CD1c-positive myeloid dendritic cell (primary cell): ENCODE data around the gene ZNF524.

Experiments
- DNase-seq: peaks from one replicate; pipeline ENCODE4 v3.0.0-alpha.2; 2016; ENCODE audit errors: extremely low spot score

ZNF524 gene

GRCh38 chr19:55602104-55603001, 2.3 kb downstream of the ZNF524 start:
- DNase-seq, result no peak

GRCh38 chr19:55603115-55603514, 3.0 kb downstream of the ZNF524 start:
- no peak for DNase-seq

GRCh38 chr19:55603581-55604292, 3.6 kb downstream of the ZNF524 start:
- no peak for DNase-seq

GRCh38 chr19:55605207-55605636, 5.1 kb downstream of the ZNF524 start:
- DNase-seq, result peak; percentile 99

- peak; percentile 64 for DNase-seq
Observed at GRCh38 chr19:55605637-55606470, 5.8 kb downstream of the ZNF524 start, which contains the start of gene ZNF865. ZNF865 (plus strand) TSS chr19:55605647; CDS start chr19:55613619, 7,972 bp downstream.

- DNase-seq, result no peak
Observed at GRCh38 chr19:55606471-55606787, 6.3 kb downstream of the ZNF524 start.

GRCh38 chr19:55606817-55607216, 6.7 kb downstream of the ZNF524 start:
- no peak for DNase-seq

GRCh38 chr19:55609326-55609725, 9.2 kb downstream of the ZNF524 start:
- no peak for DNase-seq

- DNase-seq, result no peak
Observed at GRCh38 chr19:55611300-55611982, 11.4 kb downstream of the ZNF524 start.

- DNase-seq, result peak; percentile 42
Observed at GRCh38 chr19:55611983-55612645, 12.0 kb downstream of the ZNF524 start.

GRCh38 chr19:55613396-55613795, 13.3 kb downstream of the ZNF524 start:
- DNase-seq, result no peak

GRCh38 chr19:55613930-55614710, 14.0 kb downstream of the ZNF524 start:
- no peak for DNase-seq

- no peak for DNase-seq
Observed at GRCh38 chr19:55614711-55615542, 14.8 kb downstream of the ZNF524 start.

- no peak for DNase-seq
Observed at GRCh38 chr19:55615543-55616394, 15.7 kb downstream of the ZNF524 start.

- no peak for DNase-seq
Observed at GRCh38 chr19:55616395-55616875, 16.3 kb downstream of the ZNF524 start.

GRCh38 chr19:55617426-55617825, 17.3 kb downstream of the ZNF524 start:
- DNase-seq, result no peak

GRCh38 chr19:55618426-55618825, 18.3 kb downstream of the ZNF524 start:
- no peak for DNase-seq

- no peak for DNase-seq
Observed at GRCh38 chr19:55619286-55619685, 19.2 kb downstream of the ZNF524 start.
